Measurements from ENCODE around the gene ZNF576.

- TF ChIP-seq CTCF (IDR thresholded peaks at IDR 0.05): no peak
- TF ChIP-seq ZFX (IDR thresholded peaks at IDR 0.05; ENCODE audit: borderline replicate concordance): no peak
These were observed 46.1 kb downstream of the ZNF576 start for GRCh38 chr19:43642531-43642930.

Measured in 22Rv1 (cell line).